ENCODE data around the gene STIP1. TPM values are rescaled to one million over a fixed set of nuclear protein-coding genes. Genes with fewer than 3 reads are reported as not detected.
A peak's percentile ranks its signal among the peaks of the same experiment; 100 is the strongest.

STIP1 gene
- total RNA-seq, 1 donor from 2014 or later: 206 TPM

DNA sequence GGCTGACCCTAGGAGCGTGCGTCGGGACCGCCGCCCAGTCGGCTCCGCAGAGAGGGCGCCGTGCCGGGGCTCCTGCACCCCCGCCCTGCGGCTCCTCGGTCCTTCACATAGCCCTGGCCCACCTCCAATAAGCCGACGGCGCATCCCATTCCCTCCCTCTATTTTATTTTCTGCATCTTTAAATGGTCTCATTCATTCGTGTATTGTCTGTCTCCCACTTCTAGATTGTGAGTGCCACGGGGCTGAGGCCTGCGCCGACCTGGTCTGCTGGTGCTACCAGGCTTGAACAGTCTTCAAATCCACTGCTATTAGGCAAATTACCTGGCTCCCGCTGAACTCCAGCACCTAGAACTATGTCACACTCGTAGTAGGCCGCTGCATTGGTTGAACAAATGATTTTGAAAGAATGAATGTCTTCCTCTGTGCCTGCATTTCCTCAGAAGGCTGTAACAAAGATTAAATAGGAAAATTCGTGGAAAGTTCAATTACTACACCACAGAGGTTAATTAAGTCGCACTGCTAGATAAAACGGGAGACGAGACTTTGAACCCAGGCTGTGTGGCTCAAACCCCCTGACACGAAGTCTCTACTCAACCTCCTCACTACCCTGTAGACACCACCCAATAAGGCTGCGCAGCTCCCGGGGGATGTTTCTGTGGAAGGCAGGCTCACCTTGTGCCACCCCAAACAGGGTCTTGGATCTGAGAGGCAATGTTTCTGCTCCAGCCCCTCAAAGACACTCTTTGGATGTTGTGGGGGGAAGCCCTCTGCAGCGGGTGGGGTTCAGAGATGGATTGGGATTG, 62.0 kb downstream of the STIP1 start:
- Mint-ChIP-seq H3K4me1 (ENCODE audit: unreplicated experiment) (peaks cover 13% of the 10 kb centered on the region), H3K27ac (peak overlapping the region; percentile 76)

DNA sequence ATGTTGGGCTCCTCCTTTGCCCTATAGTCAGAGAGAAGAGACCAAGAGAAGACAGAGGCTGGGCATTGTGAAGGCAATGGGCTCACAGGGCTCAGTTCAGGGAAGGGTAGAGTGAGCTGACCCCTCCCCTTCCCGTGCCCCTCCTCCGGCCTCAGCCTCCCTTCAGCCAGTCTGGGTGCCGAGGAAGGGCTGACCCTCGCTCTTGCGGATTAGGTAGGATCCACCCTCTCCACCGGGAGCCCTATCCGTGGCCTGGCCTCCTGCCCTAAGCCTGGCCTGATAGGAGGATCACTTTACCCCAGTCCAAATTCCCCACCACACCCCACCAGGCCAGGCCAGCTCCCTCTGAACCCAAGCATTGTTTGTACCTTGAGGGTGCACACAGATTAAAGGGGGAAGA, 62.6 kb downstream of the STIP1 start:
- H3K4me1 Mint-ChIP-seq (ENCODE audit: unreplicated experiment): peaks cover 15% of the 10 kb centered on the region
- H3K27ac Mint-ChIP-seq: peak overlapping the region; percentile 76
- peak overlapping the region; percentile 85 for H3K4me3 Mint-ChIP-seq
- no peak for DNase-seq (ENCODE audit: extremely low spot score, unreplicated experiment)
- H3K9me3 Mint-ChIP-seq: no peaks in the 10 kb centered on the region
- H3K36me3 Mint-ChIP-seq: no peaks in the 10 kb centered on the region
- TF ChIP-seq, protein P1, sequence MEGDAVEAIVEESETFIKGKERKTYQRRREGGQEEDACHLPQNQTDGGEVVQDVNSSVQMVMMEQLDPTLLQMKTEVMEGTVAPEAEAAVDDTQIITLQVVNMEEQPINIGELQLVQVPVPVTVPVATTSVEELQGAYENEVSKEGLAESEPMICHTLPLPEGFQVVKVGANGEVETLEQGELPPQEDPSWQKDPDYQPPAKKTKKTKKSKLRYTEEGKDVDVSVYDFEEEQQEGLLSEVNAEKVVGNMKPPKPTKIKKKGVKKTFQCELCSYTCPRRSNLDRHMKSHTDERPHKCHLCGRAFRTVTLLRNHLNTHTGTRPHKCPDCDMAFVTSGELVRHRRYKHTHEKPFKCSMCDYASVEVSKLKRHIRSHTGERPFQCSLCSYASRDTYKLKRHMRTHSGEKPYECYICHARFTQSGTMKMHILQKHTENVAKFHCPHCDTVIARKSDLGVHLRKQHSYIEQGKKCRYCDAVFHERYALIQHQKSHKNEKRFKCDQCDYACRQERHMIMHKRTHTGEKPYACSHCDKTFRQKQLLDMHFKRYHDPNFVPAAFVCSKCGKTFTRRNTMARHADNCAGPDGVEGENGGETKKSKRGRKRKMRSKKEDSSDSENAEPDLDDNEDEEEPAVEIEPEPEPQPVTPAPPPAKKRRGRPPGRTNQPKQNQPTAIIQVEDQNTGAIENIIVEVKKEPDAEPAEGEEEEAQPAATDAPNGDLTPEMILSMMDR (conservative IDR thresholded peaks at IDR 0.05): no peak
- no peaks in the 10 kb centered on the region for H3K27me3 Mint-ChIP-seq

More for the DNA sequence above, 62.0 kb downstream of the STIP1 start:
- no peak for DNase-seq (ENCODE audit: extremely low spot score, unreplicated experiment)
- TF ChIP-seq, protein P1 (conservative IDR thresholded peaks at IDR 0.05): peak; percentile 4
- Mint-ChIP-seq H3K9me3 (no peaks in the 10 kb centered on the region), H3K36me3 (no peaks in the 10 kb centered on the region), H3K4me3 (peak overlapping the region; percentile 85), H3K27me3 (no peaks in the 10 kb centered on the region)

DNA sequence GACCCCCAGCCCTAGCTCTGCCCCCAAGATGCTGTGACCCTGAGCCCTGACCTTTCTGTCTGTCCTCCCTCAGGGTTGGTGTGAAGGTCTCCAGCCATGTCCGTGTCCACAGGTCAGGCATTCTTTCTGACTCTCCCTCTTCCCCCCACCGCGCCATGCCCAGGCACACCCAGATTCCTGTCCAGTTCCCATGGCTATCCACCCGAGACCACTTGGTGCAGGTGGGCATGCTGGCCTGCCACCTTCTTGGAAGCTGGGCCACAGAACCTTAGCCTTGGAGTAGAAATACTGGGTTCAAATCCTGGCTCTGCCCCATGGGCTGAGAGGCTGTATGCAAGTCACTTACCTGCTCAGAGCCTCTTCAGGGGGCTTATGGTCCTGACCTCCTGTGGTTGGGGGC, 63.1 kb downstream of the STIP1 start:
- no peak overlapping the region for H3K27ac Mint-ChIP-seq

DNA sequence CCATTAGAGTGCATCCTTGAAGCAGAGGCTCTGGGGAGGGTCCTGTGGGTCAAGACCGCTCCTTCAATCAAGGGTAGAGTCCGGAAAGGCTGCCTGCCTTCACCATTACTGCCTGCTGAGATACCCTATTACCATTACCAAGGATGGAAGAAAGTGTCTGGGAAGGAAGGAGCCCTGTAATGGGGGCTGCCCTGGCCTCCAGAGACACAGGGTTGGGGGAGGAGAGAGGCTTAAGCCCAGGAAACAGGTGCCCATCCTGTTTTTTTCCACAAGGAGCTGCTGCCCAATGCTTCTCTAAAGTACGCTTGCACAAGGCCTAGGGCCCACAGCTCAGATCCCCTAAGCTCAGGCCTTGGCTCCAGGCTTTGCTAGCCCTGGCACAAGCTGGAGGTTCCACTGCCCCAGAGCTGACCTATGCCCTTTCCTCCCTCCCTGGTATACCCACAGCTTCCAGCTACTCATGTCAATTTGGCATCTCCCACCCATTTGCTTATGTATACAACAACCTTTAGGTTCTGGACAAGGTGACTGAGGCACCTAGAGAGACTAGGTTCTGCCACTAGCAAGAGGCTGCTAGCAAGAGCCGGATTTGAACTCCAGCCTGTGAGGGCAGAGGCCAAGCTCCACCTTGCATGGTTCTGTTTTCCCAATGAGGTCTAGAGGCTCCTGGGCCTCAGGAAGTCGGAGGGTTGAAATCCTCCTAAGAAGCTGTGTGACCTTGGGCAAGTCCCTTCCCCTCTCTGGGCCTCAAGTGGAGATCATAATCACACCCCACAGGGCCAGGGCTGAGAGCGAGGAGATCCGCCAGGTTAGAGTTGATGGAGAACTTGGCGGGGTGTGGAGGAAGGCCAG, 63.8 kb downstream of the STIP1 start:
- H3K4me1 Mint-ChIP-seq (ENCODE audit: unreplicated experiment): peaks cover 21% of the 10 kb centered on the region
- TF ChIP-seq, protein P1 (conservative IDR thresholded peaks at IDR 0.05): no peak
- no peaks in the 10 kb centered on the region for H3K9me3 Mint-ChIP-seq
- H3K27me3 Mint-ChIP-seq: no peaks in the 10 kb centered on the region
- no peaks in the 10 kb centered on the region for H3K36me3 Mint-ChIP-seq
- peak overlapping the region; percentile 70 for H3K4me3 Mint-ChIP-seq
- H3K27ac Mint-ChIP-seq: no peak overlapping the region
- DNase-seq (ENCODE audit: extremely low spot score, unreplicated experiment): no peak

More for the DNA sequence above, 63.1 kb downstream of the STIP1 start:
- Mint-ChIP-seq H3K27me3 (no peaks in the 10 kb centered on the region), H3K36me3 (no peaks in the 10 kb centered on the region), H3K9me3 (no peaks in the 10 kb centered on the region), H3K4me3 (peak overlapping the region; percentile 70), H3K4me1 (ENCODE audit: unreplicated experiment) (peaks cover 20% of the 10 kb centered on the region)
- TF ChIP-seq, protein P1 (conservative IDR thresholded peaks at IDR 0.05): no peak
- DNase-seq (ENCODE audit: extremely low spot score, unreplicated experiment): no peak

DNA sequence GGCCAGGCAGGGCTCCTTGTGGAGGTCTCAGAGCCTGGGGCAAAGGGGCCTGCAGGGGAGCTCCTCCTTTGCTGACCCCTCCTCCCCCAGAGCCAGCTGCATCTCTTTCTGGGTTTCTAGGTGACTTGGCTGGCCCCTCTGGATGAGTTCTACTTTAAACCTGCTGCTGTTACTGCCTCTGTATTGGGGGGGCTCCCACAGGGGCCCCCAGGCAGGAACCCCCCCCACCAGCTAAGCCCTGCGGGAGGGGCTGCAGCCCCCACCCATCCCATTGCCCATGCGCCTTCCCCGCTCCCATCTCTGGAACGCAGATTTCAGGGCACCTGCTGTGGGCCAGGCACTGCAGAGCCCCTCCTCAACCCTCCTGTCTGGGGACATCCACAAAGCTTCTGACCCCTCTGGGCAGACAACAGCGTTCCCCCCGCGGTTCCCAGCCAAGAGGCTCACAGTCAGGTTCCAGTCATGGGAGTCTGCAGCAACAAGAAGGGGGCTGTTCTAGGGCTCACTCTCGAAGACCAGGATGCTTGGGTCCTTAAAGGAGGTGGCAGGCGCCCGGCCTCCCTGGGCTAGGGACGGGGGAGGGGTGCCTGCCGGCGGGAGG, 64.5 kb downstream of the STIP1 start:
- H3K27ac Mint-ChIP-seq: no peak overlapping the region
- DNase-seq (ENCODE audit: extremely low spot score, unreplicated experiment): no peak
- no peaks in the 10 kb centered on the region for H3K27me3 Mint-ChIP-seq
- TF ChIP-seq, protein P1 (conservative IDR thresholded peaks at IDR 0.05): no peak
- peaks cover 21% of the 10 kb centered on the region for H3K4me1 Mint-ChIP-seq (ENCODE audit: unreplicated experiment)
- H3K36me3 Mint-ChIP-seq: no peaks in the 10 kb centered on the region
- peak overlapping the region; percentile 89 for H3K4me3 Mint-ChIP-seq
- H3K9me3 Mint-ChIP-seq: no peaks in the 10 kb centered on the region

Measured in type B pancreatic cell (in vitro differentiated cells).